Measurements from ENCODE around the gene CARD18. TPM values are rescaled to one million over a fixed set of nuclear protein-coding genes. Genes with fewer than 3 reads are reported as not detected.

The CARD18 gene
- total and polyA plus RNA-seq, 2 of the 13 experiments (the other 11 are each of a cell fraction or from before 2014, with no cell fraction given), result not detected

DNA sequence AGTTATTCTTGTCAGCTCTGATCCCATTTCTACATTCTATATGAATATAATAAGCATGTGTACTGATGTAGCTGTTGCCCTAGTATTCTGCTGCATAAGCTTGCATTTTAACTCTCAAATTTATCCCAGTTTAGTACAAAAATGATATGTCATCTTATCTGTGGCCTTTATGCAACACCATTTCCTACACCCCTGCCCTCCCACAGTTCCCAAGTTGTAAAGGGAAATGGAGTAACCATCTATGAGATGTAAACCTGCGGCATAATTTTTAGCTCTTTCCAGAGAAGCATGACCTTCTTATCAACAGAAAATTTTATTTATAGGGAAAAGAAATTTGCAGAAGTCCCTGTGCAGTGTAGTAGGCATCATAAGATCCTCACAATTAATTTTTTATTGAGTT is 18.9 kb upstream of the CARD18 start:
- 92% methylated on average over 1 of the region's 1 CpG for WGBS (ENCODE audit: low lambda C conversion rate)
- ATAC-seq, result no peak
- in situ Hi-C loops (cut with HindIII; ENCODE audit: extremely low pct_ligation_motif_present, low pct_unique_long_range_greater_than_20kb) (no loop called here), intact Hi-C loops (cut with micrococcal nuclease; ENCODE audit: unreplicated experiment) (no loop called here)
- no peaks in the 10 kb centered on the region for H3K79me2 ChIP-seq (ENCODE audit: insufficient read depth, low read length)
- H3K9ac ChIP-seq (ENCODE audit: insufficient read depth, low read depth, low read length), result no peak overlapping the region
- no peaks in the 10 kb centered on the region for H4K20me1 ChIP-seq (ENCODE audit: insufficient read depth, low read length)
- H3K27ac ChIP-seq (ENCODE audit: extremely low read length, insufficient read depth, low read length), result no peak overlapping the region
- H3K9me3 ChIP-seq (ENCODE audit: low read length), result no peaks in the 10 kb centered on the region
- no peak for TF ChIP-seq ZNF766 (CRISPR knock-in tag; IDR thresholded peaks at IDR 0.05; ENCODE audit: borderline replicate concordance)
- no peak for TF ChIP-seq U2AF1 (optimal IDR thresholded peaks at IDR 0.05; ENCODE audit: low read depth, low read length)
- TF ChIP-seq, protein P1, sequence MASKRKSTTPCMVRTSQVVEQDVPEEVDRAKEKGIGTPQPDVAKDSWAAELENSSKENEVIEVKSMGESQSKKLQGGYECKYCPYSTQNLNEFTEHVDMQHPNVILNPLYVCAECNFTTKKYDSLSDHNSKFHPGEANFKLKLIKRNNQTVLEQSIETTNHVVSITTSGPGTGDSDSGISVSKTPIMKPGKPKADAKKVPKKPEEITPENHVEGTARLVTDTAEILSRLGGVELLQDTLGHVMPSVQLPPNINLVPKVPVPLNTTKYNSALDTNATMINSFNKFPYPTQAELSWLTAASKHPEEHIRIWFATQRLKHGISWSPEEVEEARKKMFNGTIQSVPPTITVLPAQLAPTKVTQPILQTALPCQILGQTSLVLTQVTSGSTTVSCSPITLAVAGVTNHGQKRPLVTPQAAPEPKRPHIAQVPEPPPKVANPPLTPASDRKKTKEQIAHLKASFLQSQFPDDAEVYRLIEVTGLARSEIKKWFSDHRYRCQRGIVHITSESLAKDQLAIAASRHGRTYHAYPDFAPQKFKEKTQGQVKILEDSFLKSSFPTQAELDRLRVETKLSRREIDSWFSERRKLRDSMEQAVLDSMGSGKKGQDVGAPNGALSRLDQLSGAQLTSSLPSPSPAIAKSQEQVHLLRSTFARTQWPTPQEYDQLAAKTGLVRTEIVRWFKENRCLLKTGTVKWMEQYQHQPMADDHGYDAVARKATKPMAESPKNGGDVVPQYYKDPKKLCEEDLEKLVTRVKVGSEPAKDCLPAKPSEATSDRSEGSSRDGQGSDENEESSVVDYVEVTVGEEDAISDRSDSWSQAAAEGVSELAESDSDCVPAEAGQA (IDR thresholded peaks at IDR 0.05; ENCODE audit: low read depth), result no peak
- TF ChIP-seq, protein P1 (CRISPR knock-in tag; IDR thresholded peaks at IDR 0.05; ENCODE audit: borderline replicate concordance), result no peak
- TF ChIP-seq CBX1 (IDR thresholded peaks at IDR 0.05; ENCODE audit: low read depth), result no peak
- TF ChIP-seq ZNF251 (CRISPR knock-in tag; IDR thresholded peaks at IDR 0.05), result no peak
- TF ChIP-seq, protein P2, sequence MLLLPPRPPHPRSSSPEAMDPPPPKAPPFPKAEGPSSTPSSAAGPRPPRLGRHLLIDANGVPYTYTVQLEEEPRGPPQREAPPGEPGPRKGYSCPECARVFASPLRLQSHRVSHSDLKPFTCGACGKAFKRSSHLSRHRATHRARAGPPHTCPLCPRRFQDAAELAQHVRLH (CRISPR knock-in tag; IDR thresholded peaks at IDR 0.05; ENCODE audit: borderline replicate concordance, low read depth), result no peak
- no peak for TF ChIP-seq ZMAT3 (CRISPR knock-in tag; conservative IDR thresholded peaks at IDR 0.05)
- no peak for TF ChIP-seq ZFAT (CRISPR knock-in tag; conservative IDR thresholded peaks at IDR 0.05)
- DNase-seq (ENCODE audit: low spot score), result no peak
- peaks cover 6% of the 10 kb centered on the region; the same call in 1 of the 2 replicates for H3K4me1 ChIP-seq (ENCODE audit: insufficient read depth, low read length)
- no peak overlapping the region for H2AFZ ChIP-seq (ENCODE audit: low read length)
- no peaks in the 10 kb centered on the region for H3K27me3 ChIP-seq (ENCODE audit: control insufficient read depth in 1 of 2, insufficient read depth in 2 of 2, low read length in 2 of 2)
- BruUV-seq (replicated peaks), result no TSS peak
- no peaks in the 10 kb centered on the region for H3K36me3 ChIP-seq (replicated peaks in 1 of 2; ENCODE audit: control insufficient read depth in 1 of 2, insufficient read depth in 2 of 2, low read length in 2 of 2)
- POLR2A ChIA-PET, result no interaction called here
- H3K4me3 ChIP-seq (replicated peaks in 1 of 3; ENCODE audit: insufficient read depth in 1 of 3, low read depth in 2 of 3, low read length in 3 of 3), result no peak overlapping the region
- CTCF ChIA-PET (ENCODE audit: low intra/inter-chr PET ratio, low total read pairs), result no interaction called here
- no peak for FAIRE-seq
- no peak overlapping the region for H3K4me2 ChIP-seq (ENCODE audit: low read depth, low read length)

Data from HepG2 (cell line).